NB4 (cell line): ENCODE data around the gene IFT25.
"Not testable (repeated sequence)": the region's sequence is repeated elsewhere in the genome, so short reads cannot be mapped to it uniquely, and the experiment has no call there.

ENCODE experiments used
- DNase-seq: peaks from one replicate; pipeline ENCODE4 v3.0.0; 2010; ENCODE audit warnings: low read depth
- H3K4me3 ChIP-seq: one replicate; pipeline ENCODE4 v1.5.1; 2011; ENCODE audit warnings: mild to moderate bottlenecking, low read depth, low read length, moderate library complexity
- MYC ChIP-seq: IDR thresholded peaks from 2 replicates; pipeline ENCODE4 v1.6.1; 2011; ENCODE audit warnings: low read depth, low read length
- POLR2A ChIP-seq: IDR thresholded peaks from 2 replicates; pipeline ENCODE4 v1.6.1; 2011; ENCODE audit warnings: mild to moderate bottlenecking; ENCODE audit not compliant: insufficient read length; ENCODE audit errors: extremely low read depth
- TF ChIP-seq, protein P1 (sequence below): IDR thresholded peaks from one replicate; pipeline ENCODE4 v1.5.1; 2012; ENCODE audit warnings: low read depth, low read length
- TF ChIP-seq, protein P2 (sequence below): IDR thresholded peaks from 2 replicates; pipeline ENCODE4 v1.6.1; 2011; ENCODE audit warnings: low read depth, low read length

The IFT25 gene

DNA sequence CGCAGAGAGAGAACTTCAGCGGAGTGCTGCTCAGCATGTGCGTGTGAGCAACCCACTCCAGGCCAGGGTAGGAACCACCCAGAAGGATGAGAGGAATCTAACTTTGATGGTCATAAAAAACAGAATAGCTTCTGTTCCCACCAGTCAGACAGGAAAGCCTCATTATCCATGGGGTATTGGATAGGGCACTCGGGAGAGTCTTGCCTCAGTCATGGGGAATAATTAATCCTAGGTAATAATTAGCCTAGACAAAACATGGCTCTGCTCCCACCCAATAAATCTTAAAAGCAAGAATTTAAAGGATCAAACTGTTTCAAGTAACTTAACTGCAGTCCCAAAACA, 37.2 kb upstream of the IFT25 start:
- no peak overlapping the region for H3K4me3 ChIP-seq
- DNase-seq, result no peak
- TF ChIP-seq, protein P1, sequence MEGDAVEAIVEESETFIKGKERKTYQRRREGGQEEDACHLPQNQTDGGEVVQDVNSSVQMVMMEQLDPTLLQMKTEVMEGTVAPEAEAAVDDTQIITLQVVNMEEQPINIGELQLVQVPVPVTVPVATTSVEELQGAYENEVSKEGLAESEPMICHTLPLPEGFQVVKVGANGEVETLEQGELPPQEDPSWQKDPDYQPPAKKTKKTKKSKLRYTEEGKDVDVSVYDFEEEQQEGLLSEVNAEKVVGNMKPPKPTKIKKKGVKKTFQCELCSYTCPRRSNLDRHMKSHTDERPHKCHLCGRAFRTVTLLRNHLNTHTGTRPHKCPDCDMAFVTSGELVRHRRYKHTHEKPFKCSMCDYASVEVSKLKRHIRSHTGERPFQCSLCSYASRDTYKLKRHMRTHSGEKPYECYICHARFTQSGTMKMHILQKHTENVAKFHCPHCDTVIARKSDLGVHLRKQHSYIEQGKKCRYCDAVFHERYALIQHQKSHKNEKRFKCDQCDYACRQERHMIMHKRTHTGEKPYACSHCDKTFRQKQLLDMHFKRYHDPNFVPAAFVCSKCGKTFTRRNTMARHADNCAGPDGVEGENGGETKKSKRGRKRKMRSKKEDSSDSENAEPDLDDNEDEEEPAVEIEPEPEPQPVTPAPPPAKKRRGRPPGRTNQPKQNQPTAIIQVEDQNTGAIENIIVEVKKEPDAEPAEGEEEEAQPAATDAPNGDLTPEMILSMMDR, result no peak
- TF ChIP-seq POLR2A (no peak), MYC (no peak)
- TF ChIP-seq, protein P2, sequence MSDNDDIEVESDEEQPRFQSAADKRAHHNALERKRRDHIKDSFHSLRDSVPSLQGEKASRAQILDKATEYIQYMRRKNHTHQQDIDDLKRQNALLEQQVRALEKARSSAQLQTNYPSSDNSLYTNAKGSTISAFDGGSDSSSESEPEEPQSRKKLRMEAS, result no peak

DNA sequence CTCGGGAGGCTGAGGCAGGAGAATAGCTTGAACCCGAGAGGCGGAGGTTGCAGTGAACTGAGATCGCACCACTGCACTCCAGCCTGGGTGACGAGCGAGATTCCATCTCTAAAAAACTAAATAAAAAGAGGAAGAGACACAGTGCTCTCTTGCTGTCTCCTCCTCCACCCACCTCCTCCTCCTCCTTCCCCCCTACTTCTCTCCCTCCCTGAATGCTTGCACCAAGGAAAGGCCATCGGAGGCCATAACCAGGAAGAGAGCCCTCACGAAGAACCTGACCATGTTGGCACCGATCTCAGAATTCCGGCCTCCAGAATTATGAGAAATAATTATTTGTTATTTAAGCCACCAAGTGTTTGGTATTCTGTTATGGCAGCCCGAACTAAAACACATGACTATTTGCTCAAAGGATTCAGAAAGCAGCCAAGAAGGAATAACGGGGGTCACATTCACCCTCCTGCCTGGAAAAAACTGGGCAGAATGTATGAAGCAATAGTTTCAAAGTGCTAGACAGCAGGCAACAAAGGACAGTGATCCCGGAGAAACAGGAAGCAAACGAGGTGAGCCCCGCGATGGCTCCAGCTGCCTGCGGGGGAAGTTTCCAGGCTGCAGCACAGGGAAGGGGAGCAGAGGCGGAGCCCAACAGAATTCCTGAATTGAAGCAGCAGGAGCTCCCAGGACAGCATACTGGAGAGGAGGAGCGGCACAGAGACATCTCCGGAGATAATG, 36.7 kb upstream of the IFT25 start:
- peak overlapping the region; percentile 21 for H3K4me3 ChIP-seq
- peak; percentile 59 for DNase-seq
- TF ChIP-seq MYC (no peak), POLR2A (no peak)
- TF ChIP-seq, protein P2, result no peak
- TF ChIP-seq, protein P1, result no peak

DNA sequence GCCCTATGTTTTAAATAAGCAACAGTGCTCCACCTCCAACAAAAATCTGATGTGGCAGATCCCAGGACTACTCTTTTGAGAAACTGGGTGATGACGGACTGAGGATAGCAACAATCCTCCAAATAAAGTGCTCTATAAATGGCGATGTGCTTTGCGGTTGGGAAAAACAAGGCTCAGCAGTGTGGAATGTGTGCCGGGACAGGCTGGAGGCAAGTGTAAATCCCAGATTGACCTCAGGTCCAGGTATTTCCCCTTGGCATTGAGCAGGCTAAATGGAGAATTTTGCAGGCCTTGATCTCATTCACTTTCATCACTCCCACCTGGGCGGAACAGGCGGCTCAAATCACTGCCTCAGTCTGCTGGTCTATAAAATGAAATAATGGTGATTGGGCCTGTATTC, 35.7 kb upstream of the IFT25 start:
- no peak overlapping the region for H3K4me3 ChIP-seq
- no peak for TF ChIP-seq POLR2A
- no peak for DNase-seq

DNA sequence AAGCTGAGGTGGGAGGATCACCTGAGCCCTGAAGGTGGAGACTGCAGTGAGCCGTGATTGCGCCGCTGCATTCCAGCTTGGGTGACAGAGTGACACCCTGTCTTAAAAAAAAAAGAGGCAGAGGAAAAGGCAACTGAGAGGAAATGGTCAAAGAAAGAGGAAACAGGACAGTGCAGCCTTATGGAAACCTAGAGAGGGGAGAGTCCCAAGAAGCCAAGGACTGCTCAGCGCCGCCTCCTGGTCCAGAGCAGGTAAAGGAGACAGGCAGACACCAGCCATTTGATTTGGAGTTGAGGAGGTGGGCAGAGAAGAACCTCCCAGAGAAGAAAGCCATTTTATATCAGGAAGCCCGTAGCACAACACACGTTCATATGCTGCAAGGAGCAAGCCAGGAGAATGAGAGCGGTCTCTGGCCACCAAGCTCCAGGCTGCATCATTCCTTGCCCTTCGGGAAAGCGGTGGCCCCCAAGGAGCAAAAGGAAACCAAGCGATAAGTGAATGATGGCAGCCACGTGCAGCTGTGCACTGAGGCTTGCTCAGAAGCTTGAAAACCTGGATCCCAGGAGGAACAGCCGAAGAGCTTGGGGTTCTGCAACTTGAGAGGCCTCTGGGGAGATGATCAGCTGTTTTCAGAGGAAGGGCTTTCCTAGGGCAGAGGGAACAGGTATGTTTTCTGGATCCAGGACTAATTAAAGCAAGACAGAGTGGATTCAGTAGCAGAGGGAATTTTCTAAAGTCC, 34.4 kb upstream of the IFT25 start:
- peak; percentile 9 for DNase-seq
- H3K4me3 ChIP-seq, result no peak overlapping the region
- TF ChIP-seq POLR2A, result no peak
- TF ChIP-seq, protein P1, result no peak
- TF ChIP-seq, protein P2, result no peak
- TF ChIP-seq MYC, result no peak

DNA sequence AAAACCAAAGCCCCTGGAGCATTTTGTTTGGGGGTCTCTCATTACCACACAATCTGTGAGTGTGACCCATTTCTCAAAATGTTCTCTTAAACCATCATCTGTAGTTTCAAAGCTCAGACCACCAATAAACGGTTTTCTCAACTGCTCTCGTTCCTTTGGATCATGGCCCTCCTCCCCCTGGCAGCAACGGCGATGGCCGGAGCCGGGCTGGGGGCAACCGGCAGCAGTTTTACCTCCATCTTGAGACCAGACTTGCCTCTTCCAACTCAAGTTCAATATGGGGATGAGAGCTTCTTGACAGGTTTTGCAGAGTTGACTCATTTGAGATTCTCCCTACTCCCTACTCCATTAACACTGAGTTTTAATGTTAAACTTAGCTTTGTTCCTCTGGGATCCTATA, 30.4 kb upstream of the IFT25 start:
- TF ChIP-seq MYC (no peak), POLR2A (no peak)
- TF ChIP-seq, protein P1, result no peak
- TF ChIP-seq, protein P2, result no peak
- no peak overlapping the region for H3K4me3 ChIP-seq
- no peak for DNase-seq

DNA sequence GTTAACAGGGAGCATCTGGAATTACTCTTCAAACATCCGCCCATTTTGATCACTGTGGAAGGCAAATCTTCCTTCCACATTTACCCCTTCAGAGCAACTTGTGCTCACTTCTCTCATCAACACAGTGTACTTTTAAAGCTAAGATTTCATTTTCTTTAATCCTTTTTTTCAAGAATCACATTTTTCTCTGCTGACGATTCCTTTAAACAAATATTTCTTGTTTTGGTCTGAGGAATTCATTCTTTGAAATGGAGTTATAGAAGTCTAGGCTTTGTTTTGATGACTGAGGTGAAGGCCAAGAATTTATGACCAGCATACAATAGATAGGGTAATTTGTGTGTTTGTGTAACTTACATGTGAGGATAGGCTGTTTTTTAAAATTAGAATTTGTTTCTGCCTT, 26.2 kb upstream of the IFT25 start:
- no peak overlapping the region for H3K4me3 ChIP-seq
- DNase-seq, result no peak
- TF ChIP-seq, protein P1, result no peak
- TF ChIP-seq MYC (no peak), POLR2A (no peak)
- TF ChIP-seq, protein P2, result no peak

DNA sequence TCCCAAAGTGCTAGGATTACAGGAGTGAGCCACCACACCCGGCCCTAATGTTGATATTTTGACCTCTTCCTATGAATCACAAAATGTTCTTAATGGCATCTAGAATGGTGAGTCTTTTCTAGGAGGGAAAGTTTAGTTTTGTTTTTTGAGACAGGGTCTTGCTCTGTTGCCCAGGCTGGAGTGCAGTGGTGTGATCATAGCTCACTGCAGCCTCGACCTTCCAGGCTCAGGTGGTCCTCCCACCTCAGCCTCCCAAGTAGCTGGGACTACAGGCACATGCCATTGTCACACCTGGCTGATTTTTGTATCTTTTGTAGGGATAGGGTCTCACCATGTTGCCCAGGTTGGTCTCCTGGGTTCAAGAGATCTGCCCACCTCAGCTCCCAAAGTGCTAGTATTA, 23.8 kb upstream of the IFT25 start:
- H3K4me3 ChIP-seq, DNase-seq: not testable (repeated sequence)
